GM18868 (cell line): ENCODE measurements around the gene PRAMEF13.
"Not testable (repeated sequence)": the region's sequence is repeated elsewhere in the genome, so short reads cannot be mapped to it uniquely, and the experiment has no call there.

Source experiments
- ATAC-seq: cut with Tn5 transposase; IDR thresholded peaks from one replicate; pipeline ENCODE4 v1.9.1; 2021; ENCODE audit warnings: mild to moderate bottlenecking, moderate library complexity; ENCODE audit not compliant: unreplicated experiment

PRAMEF13 gene

DNA sequence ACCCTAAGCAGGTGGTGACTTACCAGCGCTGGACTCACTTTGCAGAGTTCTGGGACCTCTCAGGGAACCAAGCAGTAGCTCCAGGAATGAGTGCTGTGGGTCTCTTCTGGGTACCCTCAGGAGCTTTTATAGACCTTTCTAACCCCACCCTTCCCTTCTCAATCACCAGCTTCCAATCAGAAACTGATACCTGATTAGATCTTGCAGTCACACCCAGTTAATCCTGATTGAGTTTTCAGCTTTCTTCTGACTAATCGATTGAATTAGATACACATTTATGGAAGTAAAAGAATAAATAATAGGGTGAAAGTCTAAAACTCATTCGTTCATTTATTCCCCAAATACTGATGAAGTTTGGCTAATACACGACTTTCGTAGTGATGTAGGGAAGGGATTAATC, at the start of gene PRAMEF13:
TSS of gene PRAMEF13 (minus strand) at position 101 of the 400 bp plus-strand sequence. CDS start 1,820 bp downstream, outside the sequence.
- not testable (repeated sequence) for ATAC-seq

- ATAC-seq, result not testable (repeated sequence)
Measured at GRCh38 chr1:13247122-13247521, 45.9 kb upstream of the PRAMEF13 start.

DNA sequence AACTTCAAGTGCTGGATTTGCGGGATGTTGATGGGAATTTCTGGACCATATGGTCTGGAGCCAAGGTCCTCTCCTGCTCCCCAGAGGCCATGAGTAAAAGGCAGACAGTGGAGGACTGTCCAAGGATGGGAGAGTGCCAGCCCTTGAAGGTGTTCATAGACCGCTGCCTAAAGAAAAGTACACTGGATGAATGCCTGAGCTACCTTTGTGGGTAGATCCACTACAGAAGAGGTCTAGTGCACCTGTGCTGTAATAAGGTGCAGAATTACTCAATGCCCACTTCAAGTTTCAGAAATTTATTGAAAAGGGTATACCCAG, 45.3 kb upstream of the PRAMEF13 start:
- ATAC-seq, result not testable (repeated sequence)

DNA sequence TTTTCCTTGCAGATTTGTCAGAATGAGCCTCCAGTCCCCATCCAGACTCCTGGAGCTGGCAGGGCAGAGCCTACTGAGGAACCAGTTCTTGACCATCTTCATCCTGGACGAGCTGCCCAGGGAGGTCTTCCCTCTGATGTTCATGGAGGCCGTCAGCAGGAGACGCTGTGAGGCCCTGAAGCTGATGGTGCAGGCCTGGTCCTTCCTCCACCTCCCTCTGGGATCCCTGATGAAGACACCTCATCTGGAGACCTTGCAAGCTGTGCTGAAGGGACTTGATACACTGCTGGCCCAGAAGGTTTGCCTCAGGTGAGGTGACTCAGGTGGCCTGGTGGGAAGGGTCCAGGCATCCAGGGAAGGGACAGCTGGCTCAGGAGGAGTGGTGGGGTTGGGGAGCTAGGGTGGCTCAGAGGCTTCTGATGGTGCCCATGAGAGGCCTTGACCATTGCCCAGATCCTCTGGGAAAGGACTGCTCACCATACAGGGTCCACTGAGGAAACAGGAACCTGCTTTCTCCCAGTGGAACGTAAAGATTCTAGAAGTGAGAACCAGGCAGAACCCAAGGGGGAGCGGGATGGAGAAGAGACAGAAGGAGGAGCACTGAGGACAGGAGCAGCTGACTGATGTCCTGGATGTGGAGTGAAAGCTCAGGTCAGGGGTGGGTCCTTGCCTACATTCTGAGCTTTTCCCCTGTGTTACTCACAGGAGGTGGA, 44.8 kb upstream of the PRAMEF13 start:
- not testable (repeated sequence) for ATAC-seq

GRCh38 chr1:13243536-13244263, 42.5 kb upstream of the PRAMEF13 start:
- ATAC-seq, result not testable (repeated sequence)

- ATAC-seq, result not testable (repeated sequence)
Measured at GRCh38 chr1:13239633-13240032, 38.4 kb upstream of the PRAMEF13 start.

GRCh38 chr1:13237572-13237971, 36.4 kb upstream of the PRAMEF13 start:
- ATAC-seq, result not testable (repeated sequence)

GRCh38 chr1:13234057-13234456, 32.8 kb upstream of the PRAMEF13 start:
- not testable (repeated sequence) for ATAC-seq

DNA sequence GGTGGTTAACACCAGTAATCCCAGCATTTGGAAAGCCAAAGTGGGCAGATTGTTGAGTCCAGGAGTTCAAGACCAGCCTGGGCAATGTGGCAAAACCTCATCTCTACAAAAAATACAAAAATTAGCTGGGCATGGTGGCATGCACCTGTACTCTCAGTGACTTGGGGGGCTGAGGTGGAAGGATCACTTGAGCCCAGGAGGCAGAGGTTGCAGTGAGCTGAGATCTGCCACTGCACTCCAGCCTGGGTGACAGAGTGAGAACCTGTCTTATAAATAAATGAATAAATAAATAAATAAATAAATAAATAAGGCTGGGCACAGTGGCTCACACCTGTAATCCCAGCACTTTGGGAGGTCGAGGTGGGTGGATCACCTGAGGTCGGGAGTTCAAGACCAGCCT, 30.8 kb upstream of the PRAMEF13 start:
- ATAC-seq, result not testable (repeated sequence)

DNA sequence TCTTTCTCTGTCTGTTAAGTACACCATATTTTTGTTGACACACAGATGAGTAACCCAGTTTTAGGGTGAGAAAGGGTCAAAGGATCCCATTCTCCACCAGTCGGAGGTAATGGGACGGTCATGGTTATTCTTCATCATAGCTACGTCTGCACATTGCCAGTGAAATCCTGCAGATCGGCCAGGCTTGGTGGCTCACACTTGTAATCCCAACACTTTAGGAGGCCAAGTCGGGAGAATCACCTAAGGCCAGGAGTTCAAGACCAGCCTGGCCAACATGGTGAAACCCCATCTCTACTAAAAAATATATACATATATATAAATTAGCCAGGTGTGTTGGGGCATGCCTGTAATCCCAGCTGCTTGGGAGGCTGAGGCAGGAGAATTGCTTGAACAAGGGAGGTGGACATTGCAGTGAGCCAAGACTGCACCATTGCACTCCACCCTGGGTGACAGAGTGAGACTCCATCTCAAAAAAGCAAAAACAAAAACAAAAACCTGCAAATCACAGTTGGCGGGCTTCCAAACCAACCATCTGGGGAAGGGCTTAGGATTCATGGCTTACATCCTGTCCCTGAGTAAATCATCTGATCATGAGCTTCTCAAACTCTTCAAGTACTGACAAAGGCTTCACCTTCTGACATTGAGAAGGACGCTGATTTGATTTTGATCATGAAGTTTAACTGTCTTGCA, 30.0 kb upstream of the PRAMEF13 start:
- ATAC-seq, result not testable (repeated sequence)

DNA sequence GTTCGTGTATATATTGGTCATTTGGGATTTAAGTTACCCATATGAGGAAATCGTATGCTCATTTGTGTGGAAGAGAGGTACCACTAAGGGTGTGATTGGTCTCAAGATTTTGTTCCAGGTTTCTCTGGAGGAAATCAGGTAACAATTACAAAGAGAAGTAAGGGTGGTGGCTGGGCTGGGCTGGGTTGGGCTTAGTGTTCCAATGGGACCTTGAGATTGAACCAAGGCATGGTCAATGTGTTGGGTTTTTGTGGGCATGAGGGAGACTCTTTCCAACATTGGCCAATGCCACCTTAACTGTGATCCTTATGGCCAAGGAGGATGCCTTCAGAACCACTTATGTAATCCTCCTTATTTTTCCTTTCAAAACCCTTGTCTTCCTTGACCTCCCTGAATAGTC, 29.4 kb upstream of the PRAMEF13 start:
- not testable (repeated sequence) for ATAC-seq

- not testable (repeated sequence) for ATAC-seq
Measured at GRCh38 chr1:13230096-13230495, 28.9 kb upstream of the PRAMEF13 start.

DNA sequence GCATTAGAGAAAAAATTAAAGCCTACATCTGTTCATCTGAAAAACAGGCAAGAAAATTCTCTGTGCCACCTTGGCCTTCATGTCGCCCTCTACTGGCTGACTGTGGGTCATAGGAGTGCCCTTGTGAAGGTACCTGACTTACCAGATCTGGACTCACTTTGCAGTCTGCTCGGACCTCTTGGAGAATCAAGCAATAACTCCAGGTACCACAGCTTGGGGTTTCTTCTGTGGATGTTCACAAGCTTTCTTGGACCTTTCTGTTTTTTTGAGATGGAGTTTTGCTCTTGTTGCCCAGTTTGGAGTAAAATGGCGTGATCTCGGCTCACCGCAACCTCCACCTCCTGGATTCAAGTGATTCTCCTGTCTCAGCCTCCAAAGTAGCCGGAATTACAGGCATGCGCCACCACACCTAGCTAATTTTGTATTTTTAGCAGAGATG, 27.2 kb upstream of the PRAMEF13 start:
- ATAC-seq, result no peak

DNA sequence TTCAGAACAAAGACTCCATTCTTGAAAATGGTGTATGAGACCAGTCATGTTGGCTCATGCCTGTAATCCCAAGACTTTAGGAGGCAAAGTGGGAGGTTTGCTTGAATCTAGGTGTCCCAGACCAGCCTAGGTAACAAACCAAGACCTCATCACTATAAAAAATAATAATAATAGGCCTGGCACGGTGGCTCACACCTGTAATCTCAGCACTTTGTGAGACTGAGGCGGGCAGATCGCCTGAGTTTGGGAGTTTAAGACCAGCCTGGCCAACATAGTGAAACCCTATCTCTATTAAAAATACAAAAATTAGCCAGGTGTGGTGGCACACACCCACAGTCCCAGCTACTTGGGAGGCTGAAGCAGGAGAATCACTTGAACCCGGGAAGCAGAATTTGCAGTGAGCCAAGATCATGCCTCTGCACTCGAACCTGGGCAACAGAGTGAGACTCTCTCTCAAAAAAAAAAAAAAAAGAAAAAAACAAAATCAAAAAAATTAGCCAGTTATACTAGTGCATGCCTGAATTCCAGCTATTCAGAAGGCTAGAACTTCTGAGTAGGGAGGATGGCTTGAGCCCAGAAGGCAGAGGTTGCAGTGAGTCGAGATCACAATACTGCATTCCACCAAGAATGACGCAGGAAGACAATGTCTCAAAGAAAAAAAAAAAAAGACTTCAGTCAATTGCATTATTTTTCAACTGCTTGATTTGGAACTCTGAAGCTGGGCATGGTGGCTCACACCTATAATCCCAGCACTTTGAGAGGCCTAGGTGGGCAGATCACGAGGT, 26.3 kb upstream of the PRAMEF13 start:
- not testable (repeated sequence) for ATAC-seq

- ATAC-seq, result not testable (repeated sequence)
Measured at GRCh38 chr1:13225675-13226204, 24.5 kb upstream of the PRAMEF13 start, which contains the start of gene PRAMEF18. TSS of gene PRAMEF18 (minus strand) at chr1:13226154. CDS start at chr1:13226106, 48 bp downstream.

DNA sequence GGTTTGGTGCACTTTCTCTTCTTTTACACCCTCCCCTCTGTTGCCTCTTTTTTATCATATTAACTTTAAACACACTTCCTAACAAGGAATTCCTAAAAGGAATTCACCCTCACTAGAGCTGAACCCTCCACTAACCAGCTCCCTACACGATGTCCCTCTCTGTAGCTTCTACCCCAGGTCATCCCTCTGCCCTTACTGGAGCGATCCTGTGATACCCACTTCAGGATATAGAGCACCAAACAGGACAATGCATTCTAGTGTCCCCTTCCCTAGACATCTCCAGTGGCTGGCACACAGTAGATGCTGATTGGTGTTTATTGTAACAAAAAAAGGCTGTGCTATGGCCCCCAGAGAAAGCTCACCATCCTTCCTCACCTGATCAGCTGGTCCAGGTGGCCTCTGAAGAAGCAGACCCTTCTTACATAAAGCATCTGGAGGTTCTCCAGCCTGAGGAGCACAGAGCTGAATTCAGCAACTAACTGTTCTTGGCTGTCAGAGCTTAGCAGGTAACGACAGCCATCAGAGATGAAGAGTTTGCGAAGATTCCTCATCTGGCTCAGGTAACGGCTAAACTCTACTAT, 23.4 kb upstream of the PRAMEF13 start:
- no peak for ATAC-seq

DNA sequence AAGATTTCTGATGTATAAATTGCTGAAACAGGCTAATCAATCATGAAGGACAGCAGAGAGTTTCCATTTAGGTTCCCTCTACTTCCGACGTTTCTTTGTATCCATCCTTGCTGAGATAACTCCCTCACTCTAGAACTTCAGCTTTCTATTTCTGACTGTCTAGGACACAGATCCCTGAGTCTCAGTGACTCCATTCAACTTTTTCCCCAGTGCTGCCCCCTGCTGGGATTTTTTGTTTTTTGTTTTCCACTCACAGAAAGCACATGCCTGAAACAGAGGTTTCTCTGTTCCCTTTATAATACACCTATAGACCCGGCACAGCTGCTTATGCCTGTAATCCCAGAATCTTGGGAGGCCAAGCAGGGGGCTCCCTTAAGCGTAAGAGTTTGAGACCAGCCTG, 21.6 kb upstream of the PRAMEF13 start:
- not testable (repeated sequence) for ATAC-seq

- not testable (repeated sequence) for ATAC-seq
Measured at GRCh38 chr1:13219203-13219602, 18.0 kb upstream of the PRAMEF13 start.

DNA sequence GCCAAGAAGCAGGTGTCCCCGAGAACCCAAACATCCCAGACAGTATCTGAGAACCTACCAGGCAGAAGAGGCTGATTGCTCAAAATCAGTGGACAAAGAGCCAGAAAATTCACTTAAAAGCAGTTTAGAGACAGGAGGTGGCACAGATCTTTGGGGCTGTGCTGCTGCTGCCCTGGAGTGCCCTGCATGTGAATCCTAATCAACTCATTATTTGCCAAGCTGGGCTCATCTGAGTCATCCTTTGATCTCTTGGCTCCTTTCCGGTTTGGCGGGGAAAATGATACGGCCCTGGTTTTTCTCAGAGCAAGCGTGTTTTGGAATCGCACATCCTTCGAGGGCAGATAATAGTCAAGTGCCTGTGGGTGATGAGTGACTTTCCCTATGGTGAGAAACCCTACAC, 15.4 kb upstream of the PRAMEF13 start:
- not testable (repeated sequence) for ATAC-seq

DNA sequence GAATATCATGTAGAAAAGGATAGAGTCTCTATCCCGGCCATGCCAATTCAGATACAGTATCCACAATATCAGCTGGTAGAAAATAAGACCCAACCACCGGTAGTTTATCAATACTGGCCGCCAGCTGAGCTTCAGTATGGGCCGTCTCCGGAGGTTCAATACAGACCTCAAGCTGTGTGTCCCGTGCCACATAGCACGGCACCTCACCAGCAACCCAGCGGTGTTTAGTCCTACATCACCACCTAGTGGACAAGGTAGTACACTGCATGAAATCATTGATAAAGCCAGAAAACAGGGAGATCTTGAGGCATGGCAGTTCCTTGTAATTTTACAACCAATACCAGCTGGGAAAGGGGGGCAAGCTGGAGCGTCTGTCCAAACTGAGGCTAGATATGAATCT, 7.5 kb upstream of the PRAMEF13 start:
- ATAC-seq, result not testable (repeated sequence)
